HepG2 (cell line): ENCODE data around the gene PSMB4. TPM values are rescaled to one million over a fixed set of nuclear protein-coding genes. Genes with fewer than 3 reads are reported as not detected.

Experiments used
- ATAC-seq: fragments of 200-7000 bp; cut with Tn5 transposase; 3 replicates; pipeline ENCODE4 v1.9.1; 2020; ENCODE audit warnings: mild to moderate bottlenecking, moderate library complexity
- BruUV-seq: library from RNA; stranded (reverse); fragments of 400-500 nt; replicated peaks from 2 replicates; lab custom pipeline; 2021; lab: Mats Ljungman, UMichigan
- CTCF ChIA-PET: fragments of 300-600 bp; formaldehyde crosslinking; extraction: SDS; loops from one replicate; lab custom pipeline; 2021; ENCODE audit warnings: low total read pairs, inconsistent platforms, low intra/inter-chr PET ratio; lab: Yijun Ruan, JAX
- POLR2A ChIA-PET: fragments of 350-600 bp; sonication (Branson Sonifier 250); formaldehyde crosslinking; loops from one replicate; lab custom pipeline; 2020; ENCODE audit warnings: antibody characterized with exemption, inconsistent platforms; lab: Yijun Ruan, JAX
- DNase-seq: peaks from one replicate; pipeline ENCODE4 v3.0.0-alpha.2; 2015; ENCODE audit warnings: low spot score
- FAIRE-seq: peaks from 3 replicates; lab custom pipeline; 2011; peaks lifted over from hg19 to GRCh38; lab: Jason Lieb, UNC
- H2AFZ ChIP-seq: one replicate; pipeline ENCODE4 v1.6.1; 2011; ENCODE audit warnings: low read length, inconsistent platforms
- H3K27ac ChIP-seq: fragments of 300-600 bp; 3 replicates; pipeline ENCODE4 v1.8.0; 2011; ENCODE audit warnings: mixed run types, mild to moderate bottlenecking, mixed read lengths, low read length, inconsistent platforms; ENCODE audit not compliant: insufficient read depth; ENCODE audit errors: extremely low read length
- H3K27me3 ChIP-seq, 2 experiments: fragments of 200-600 bp in 1 of 2; 2 replicates in 1 of 2; 3 replicates in 1 of 2; pipeline versions ENCODE4 v1.6.0 to v1.8.0; 2011; ENCODE audit warnings: low read length in 2 of 2, mild to moderate bottlenecking in 2 of 2, moderate library complexity in 2 of 2, inconsistent platforms in 1 of 2; ENCODE audit not compliant: insufficient read depth in 2 of 2, control insufficient read depth in 1 of 2
- H3K36me3 ChIP-seq, 2 experiments: fragments of 200-600 bp in 1 of 2; replicated peaks in 1 of 2; 2 replicates in 1 of 2; 3 replicates in 1 of 2; pipeline versions ENCODE4 v1.5.1 to v1.8.0; 2011; ENCODE audit warnings: low read length in 2 of 2, inconsistent platforms in 1 of 2; ENCODE audit not compliant: insufficient read depth in 2 of 2, control insufficient read depth in 1 of 2
- H3K4me1 ChIP-seq: 2 replicates; pipeline ENCODE4 v1.5.1; 2012; ENCODE audit warnings: low read length, inconsistent platforms; ENCODE audit not compliant: insufficient read depth
- H3K4me2 ChIP-seq: 2 replicates; pipeline ENCODE4 v1.6.0; 2011; ENCODE audit warnings: low read depth, low read length, inconsistent platforms
- H3K4me3 ChIP-seq, 3 experiments: fragments of 200-600 bp in 1 of 3; sonication (generic), shearing (Covaris generic) in 1 of 3; replicated peaks in 1 of 3; 2 replicates each; pipeline ENCODE4 v1.5.1; 2011 to 2016; ENCODE audit warnings: low read length in 3 of 3, inconsistent platforms in 2 of 3, low read depth in 2 of 3, mild to moderate bottlenecking in 2 of 3, control low read depth in 1 of 3, mixed read lengths in 1 of 3; ENCODE audit not compliant: insufficient read depth in 1 of 3
- H3K79me2 ChIP-seq: one replicate; pipeline ENCODE4 v1.6.1; 2011; ENCODE audit warnings: low read length, inconsistent platforms; ENCODE audit not compliant: insufficient read depth
- H3K9ac ChIP-seq: 2 replicates; pipeline ENCODE4 v1.6.0; 2011; ENCODE audit warnings: mild to moderate bottlenecking, low read depth, low read length, inconsistent platforms; ENCODE audit not compliant: insufficient read depth
- H3K9me3 ChIP-seq: 2 replicates; pipeline ENCODE4 v1.5.1; 2012; ENCODE audit warnings: mild to moderate bottlenecking, low read length
- H4K20me1 ChIP-seq: 2 replicates; pipeline ENCODE4 v1.6.0; 2011; ENCODE audit warnings: inconsistent platforms, mild to moderate bottlenecking, low read length, moderate library complexity; ENCODE audit not compliant: insufficient read depth
- DMTF1 ChIP-seq: sonication (generic); formaldehyde crosslinking; IDR thresholded peaks from 2 replicates; pipeline ENCODE4 v1.4.0; 2020; ENCODE audit warnings: mild to moderate bottlenecking, missing genetic modification reagents
- HDAC2 ChIP-seq: sonication (generic); formaldehyde crosslinking; IDR thresholded peaks from 2 replicates; pipeline ENCODE4 v1.4.0; 2020; ENCODE audit warnings: missing genetic modification reagents
- HMG20A ChIP-seq: IDR thresholded peaks from 2 replicates; pipeline ENCODE4 v1.6.1; 2016; ENCODE audit warnings: borderline replicate concordance
- NFATC3 ChIP-seq: sonication (generic); formaldehyde crosslinking; IDR thresholded peaks from 2 replicates; pipeline ENCODE4 v1.5.1; 2020; ENCODE audit warnings: mild to moderate bottlenecking, missing genetic modification reagents
- NFE2L1 ChIP-seq: sonication (generic); formaldehyde crosslinking; IDR thresholded peaks from 2 replicates; pipeline ENCODE4 v1.4.0; 2020; ENCODE audit warnings: missing genetic modification reagents, mild to moderate bottlenecking, borderline replicate concordance
- REL ChIP-seq: sonication (generic); formaldehyde crosslinking; conservative IDR thresholded peaks from 2 replicates; pipeline ENCODE4 v1.8.0; 2022; ENCODE audit warnings: mild to moderate bottlenecking, missing genetic modification reagents, moderate library complexity
- SKIL ChIP-seq: sonication (generic); formaldehyde crosslinking; IDR thresholded peaks from 2 replicates; pipeline ENCODE4 v1.8.0; 2022; ENCODE audit warnings: missing genetic modification reagents, mild to moderate bottlenecking, moderate library complexity, borderline replicate concordance
- SNAPC5 ChIP-seq: sonication (generic); formaldehyde crosslinking; IDR thresholded peaks from 2 replicates; pipeline ENCODE4 v1.8.1; 2023; ENCODE audit warnings: mild to moderate bottlenecking, missing genetic modification reagents, borderline replicate concordance
- TGIF2 ChIP-seq: IDR thresholded peaks from 2 replicates; pipeline ENCODE4 v1.6.1; 2016; ENCODE audit warnings: control low read depth, missing compliant biosample characterization
- ZNF564 ChIP-seq: sonication (generic); formaldehyde crosslinking; IDR thresholded peaks from 2 replicates; pipeline ENCODE4 v1.8.1; 2023; ENCODE audit warnings: mild to moderate bottlenecking, missing genetic modification reagents
- WGBS: methylation state at CpG from one replicate; pipeline ENCODE4 v1.1.6; 2017; ENCODE audit warnings: low lambda C conversion rate; 5-methylcytosine and 5-hydroxymethylcytosine counted together
- in situ Hi-C: cut with HindIII; loops from 2 replicates; pipeline ENCODE4 v1.10.0; 2017; ENCODE audit warnings: low pct_unique_long_range_greater_than_20kb; ENCODE audit not compliant: extremely low pct_ligation_motif_present
- intact Hi-C: fragments of 100-400 bp; cut with micrococcal nuclease; formaldehyde crosslinking; loops from one replicate; pipeline ENCODE4 v1.10.0; 2022; ENCODE audit not compliant: unreplicated experiment
- polyA plus RNA-seq, 8 experiments: library from polyadenylated mRNA; depleted of rRNA in 3 of 8; stranded (reverse) in 7 of 8; unstranded in 1 of 8; fragments of >200 nt; fragmentation: Illumina TruSeq in 4 of 8; extraction: Trizol in 4 of 8; gene quantifications; 2 replicates each; pipeline versions ENCODE4 v1.2.1 to v1.2.3, GENCODE V29; 2011 to 2016; ENCODE audit warnings: low read depth in 4 of 8, missing spikeins in 1 of 8, mixed read lengths in 1 of 8; ENCODE audit not compliant: insufficient read depth in 1 of 8
- total RNA-seq, 5 experiments: library from RNA; depleted of rRNA; stranded (reverse); fragments of >200 nt; fragmentation: Illumina TruSeq; extraction: Trizol; gene quantifications; 2 replicates each; pipeline ENCODE4 v1.2.3, GENCODE V29; 2016; ENCODE audit warnings: low read depth in 1 of 5
- TF ChIP-seq, protein P1 (sequence below): sonication (generic); formaldehyde crosslinking; IDR thresholded peaks from 2 replicates; pipeline ENCODE4 v1.4.0; 2020; ENCODE audit warnings: missing genetic modification reagents
- TF ChIP-seq, protein P2 (sequence below): sonication (generic); formaldehyde crosslinking; IDR thresholded peaks from 2 replicates; pipeline ENCODE4 v1.8.1; 2022; ENCODE audit warnings: low read depth, mild to moderate bottlenecking, missing genetic modification reagents

PSMB4 gene
- total and polyA plus RNA-seq, 2 of the 13 experiments (the other 11 are each of a cell fraction or from before 2014, with no cell fraction given): 336 to 383 TPM

GRCh38 chr1:151377150-151377884 is 22.1 kb upstream of the PSMB4 start (continued):
- no peak for TF ChIP-seq SNAPC5
- no peak for TF ChIP-seq TGIF2 (CRISPR knock-in tag)

DNA sequence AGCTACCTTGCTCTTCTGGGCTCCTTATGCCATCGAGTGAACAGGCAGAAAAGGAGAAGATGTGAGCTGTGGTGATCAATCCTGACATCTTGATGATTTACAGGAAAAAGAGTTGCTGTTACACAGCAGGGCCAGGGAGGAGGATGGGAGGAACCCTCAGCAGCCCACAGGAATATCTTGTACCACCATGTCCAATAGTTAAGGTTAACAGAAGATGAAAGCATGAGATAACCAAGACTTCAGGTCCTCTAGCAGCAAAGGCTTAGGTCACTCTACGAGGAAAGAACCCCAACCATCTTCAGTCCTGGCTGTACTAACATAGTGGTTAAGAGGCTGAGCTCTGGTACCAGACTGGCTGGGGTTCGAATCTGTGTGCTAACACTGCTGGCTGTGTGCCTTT is 14.8 kb upstream of the PSMB4 start:
- Histone ChIP-seq H3K9ac (no peak overlapping the region), H3K36me3 (no peaks in the 10 kb centered on the region), H3K9me3 (no peaks in the 10 kb centered on the region), H3K79me2 (no peaks in the 10 kb centered on the region), H3K4me2 (no peak overlapping the region), H3K27ac (no peak overlapping the region), H2AFZ (no peak overlapping the region), H3K4me3 (no peak overlapping the region), H3K27me3 (peaks cover 2 to 6% of the 10 kb centered on the region in 2 experiments; a peak in 1 of 5 replicates), H4K20me1 (no peaks in the 10 kb centered on the region), H3K4me1 (no peaks in the 10 kb centered on the region)
- in situ Hi-C loops (no loop called here), intact Hi-C loops (no loop called here)
- no TSS peak for BruUV-seq
- 3% methylated on average over 3 of the region's 3 CpGs for WGBS
- ATAC-seq (no peak), DNase-seq (no peak), FAIRE-seq (no peak)
- ChIA-PET POLR2A (interaction anchor here (0.6 to 2.3 kb wide), 2 partner anchors 12 to 169 kb away, joined by 4 to 8 read pairs; partner anchors contain the start of gene SELENBP1), CTCF (no interaction called here)
- TF ChIP-seq SKIL (CRISPR knock-in tag) (no peak), REL (CRISPR knock-in tag) (no peak), HMG20A (CRISPR knock-in tag) (no peak), NFATC3 (CRISPR knock-in tag) (no peak), NFE2L1 (CRISPR knock-in tag) (no peak), HDAC2 (CRISPR knock-in tag) (no peak), ZNF564 (CRISPR knock-in tag) (no peak), DMTF1 (CRISPR knock-in tag) (no peak)
- TF ChIP-seq, protein P1, sequence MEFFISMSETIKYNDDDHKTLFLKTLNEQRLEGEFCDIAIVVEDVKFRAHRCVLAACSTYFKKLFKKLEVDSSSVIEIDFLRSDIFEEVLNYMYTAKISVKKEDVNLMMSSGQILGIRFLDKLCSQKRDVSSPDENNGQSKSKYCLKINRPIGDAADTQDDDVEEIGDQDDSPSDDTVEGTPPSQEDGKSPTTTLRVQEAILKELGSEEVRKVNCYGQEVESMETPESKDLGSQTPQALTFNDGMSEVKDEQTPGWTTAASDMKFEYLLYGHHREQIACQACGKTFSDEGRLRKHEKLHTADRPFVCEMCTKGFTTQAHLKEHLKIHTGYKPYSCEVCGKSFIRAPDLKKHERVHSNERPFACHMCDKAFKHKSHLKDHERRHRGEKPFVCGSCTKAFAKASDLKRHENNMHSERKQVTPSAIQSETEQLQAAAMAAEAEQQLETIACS (CRISPR knock-in tag): no peak
- TF ChIP-seq, protein P2, sequence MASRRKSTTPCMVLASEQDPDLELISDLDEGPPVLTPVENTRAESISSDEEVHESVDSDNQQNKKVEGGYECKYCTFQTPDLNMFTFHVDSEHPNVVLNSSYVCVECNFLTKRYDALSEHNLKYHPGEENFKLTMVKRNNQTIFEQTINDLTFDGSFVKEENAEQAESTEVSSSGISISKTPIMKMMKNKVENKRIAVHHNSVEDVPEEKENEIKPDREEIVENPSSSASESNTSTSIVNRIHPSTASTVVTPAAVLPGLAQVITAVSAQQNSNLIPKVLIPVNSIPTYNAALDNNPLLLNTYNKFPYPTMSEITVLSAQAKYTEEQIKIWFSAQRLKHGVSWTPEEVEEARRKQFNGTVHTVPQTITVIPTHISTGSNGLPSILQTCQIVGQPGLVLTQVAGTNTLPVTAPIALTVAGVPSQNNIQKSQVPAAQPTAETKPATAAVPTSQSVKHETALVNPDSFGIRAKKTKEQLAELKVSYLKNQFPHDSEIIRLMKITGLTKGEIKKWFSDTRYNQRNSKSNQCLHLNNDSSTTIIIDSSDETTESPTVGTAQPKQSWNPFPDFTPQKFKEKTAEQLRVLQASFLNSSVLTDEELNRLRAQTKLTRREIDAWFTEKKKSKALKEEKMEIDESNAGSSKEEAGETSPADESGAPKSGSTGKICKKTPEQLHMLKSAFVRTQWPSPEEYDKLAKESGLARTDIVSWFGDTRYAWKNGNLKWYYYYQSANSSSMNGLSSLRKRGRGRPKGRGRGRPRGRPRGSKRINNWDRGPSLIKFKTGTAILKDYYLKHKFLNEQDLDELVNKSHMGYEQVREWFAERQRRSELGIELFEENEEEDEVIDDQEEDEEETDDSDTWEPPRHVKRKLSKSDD: no peak
